GM12878 (cell line): ENCODE results near the gene KIF6. TPM values are rescaled to one million over a fixed set of nuclear protein-coding genes. Genes with fewer than 3 reads are reported as not detected.

Source experiments
- ATAC-seq: fragments of 200-7000 bp; cut with Tn5 transposase; 3 replicates; pipeline ENCODE4 v1.9.1; 2020; ENCODE audit warnings: mild to moderate bottlenecking, moderate library complexity
- BruUV-seq: library from RNA; stranded (reverse); fragments of 400-500 nt; replicated peaks from 2 replicates; lab custom pipeline; 2021; lab: Mats Ljungman, UMichigan
- CTCF ChIA-PET: fragments of 300-600 bp; sonication (Branson Sonifier 250); formaldehyde crosslinking; extraction: SDS; loops from one replicate; lab custom pipeline; 2021; ENCODE audit warnings: inconsistent platforms; lab: Yijun Ruan, JAX
- POLR2A ChIA-PET: fragments of 350-600 bp; formaldehyde crosslinking; extraction: SDS; loops from one replicate; lab custom pipeline; 2021; ENCODE audit warnings: inconsistent platforms; lab: Charles Lee
- RAD21 ChIA-PET: fragments of 300-600 bp; sonication (Branson Sonifier 250); formaldehyde crosslinking; loops from one replicate; lab custom pipeline; 2023; ENCODE audit warnings: antibody characterized with exemption; ENCODE audit not compliant: unreplicated experiment; lab: Charles Lee
- SMC1A ChIA-PET: fragments of 300-600 bp; sonication (Branson Sonifier 250); formaldehyde crosslinking; loops from one replicate; lab custom pipeline; 2023; ENCODE audit not compliant: unreplicated experiment, uncharacterized antibody; lab: Charles Lee
- DNase-seq: peaks from one replicate; pipeline ENCODE4 v3.0.0-alpha.2; 2011; ENCODE audit warnings: low read depth, low spot score
- FAIRE-seq: peaks from 3 replicates; lab custom pipeline; 2011; peaks lifted over from hg19 to GRCh38; lab: Jason Lieb, UNC
- H2AFZ ChIP-seq: 2 replicates; pipeline ENCODE4 v1.6.0; 2011; ENCODE audit warnings: low read depth, low read length, control low read depth; ENCODE audit not compliant: control insufficient read depth
- H3K27ac ChIP-seq: 2 replicates; pipeline ENCODE4 v1.5.1; 2011; ENCODE audit warnings: control low read depth; ENCODE audit not compliant: control insufficient read depth, insufficient read depth
- H3K27me3 ChIP-seq, 2 experiments: replicated peaks in 1 of 2; 2 replicates each; pipeline versions ENCODE4 v1.6.0 to v1.6.1; 2011; ENCODE audit warnings: low read length in 1 of 2; ENCODE audit not compliant: control insufficient read depth in 2 of 2, insufficient read depth in 2 of 2
- H3K36me3 ChIP-seq, 2 experiments: 2 replicates each; pipeline ENCODE4 v1.5.1; 2011; ENCODE audit warnings: low read length in 1 of 2; ENCODE audit not compliant: control insufficient read depth in 2 of 2, insufficient read depth in 2 of 2
- H3K4me1 ChIP-seq: 2 replicates; pipeline ENCODE4 v1.6.1; 2011; ENCODE audit warnings: mild to moderate bottlenecking, low read length, moderate library complexity, mixed read lengths; ENCODE audit not compliant: control insufficient read depth, insufficient read depth
- H3K4me2 ChIP-seq: 2 replicates; pipeline ENCODE4 v1.6.0; 2011; ENCODE audit warnings: control low read depth; ENCODE audit not compliant: control insufficient read depth, insufficient read depth
- H3K4me3 ChIP-seq: fragments of 200-600 bp; sonication (generic); 2 replicates; pipeline ENCODE4 v1.5.1; 2016
- H3K79me2 ChIP-seq: 2 replicates; pipeline ENCODE4 v1.6.0; 2011; ENCODE audit warnings: low read length; ENCODE audit not compliant: control insufficient read depth, insufficient read depth
- H3K9ac ChIP-seq: 2 replicates; pipeline ENCODE4 v1.8.0; 2011; ENCODE audit warnings: low read length, control low read depth, mixed read lengths; ENCODE audit not compliant: control insufficient read depth, insufficient read depth
- H3K9me3 ChIP-seq: replicated peaks from 3 replicates; pipeline ENCODE4 v1.5.1; 2011; ENCODE audit warnings: mild to moderate bottlenecking, low read length; ENCODE audit not compliant: control insufficient read depth, insufficient read depth
- H4K20me1 ChIP-seq: 2 replicates; pipeline ENCODE4 v1.6.0; 2011; ENCODE audit not compliant: control insufficient read depth, insufficient read depth
- BMI1 ChIP-seq: fragments of 450-650 bp; IDR thresholded peaks from 2 replicates; pipeline ENCODE4 v1.6.1; 2016; ENCODE audit warnings: mild to moderate bottlenecking, moderate library complexity, borderline replicate concordance
- CEBPB ChIP-seq, 2 experiments: fragments of 150-350 bp in 1 of 2; IDR thresholded peaks; 2 replicates each; pipeline ENCODE4 v1.6.1; 2012 to 2014; ENCODE audit warnings: low read depth in 2 of 2, low read length in 2 of 2, borderline replicate concordance in 1 of 2, inconsistent platforms in 1 of 2
- EP300 ChIP-seq, 2 experiments: fragments of 150-350 bp in 1 of 2; IDR thresholded peaks; 2 replicates each; pipeline ENCODE4 v1.6.1; 2011 to 2012; ENCODE audit warnings: low read depth in 2 of 2, low read length in 2 of 2, borderline replicate concordance in 1 of 2, improper control_type of control experiment in 1 of 2, inconsistent platforms in 1 of 2; ENCODE audit not compliant: control insufficient read depth in 1 of 2
- MLLT1 ChIP-seq: fragments of 450-650 bp; IDR thresholded peaks from 2 replicates; pipeline ENCODE4 v1.6.1; 2016; ENCODE audit warnings: mild to moderate bottlenecking
- MYC ChIP-seq: IDR thresholded peaks from 2 replicates; pipeline ENCODE4 v1.6.1; 2011; ENCODE audit warnings: mild to moderate bottlenecking, low read length, moderate library complexity, inconsistent platforms; ENCODE audit not compliant: insufficient read depth, insufficient replicate concordance, insufficient read length, severe bottlenecking
- NRF1 ChIP-seq: conservative IDR thresholded peaks from 2 replicates; pipeline ENCODE4 v1.6.1; 2011; ENCODE audit warnings: mild to moderate bottlenecking, low read depth, low read length, improper control_type of control experiment
- PAX8 ChIP-seq: fragments of 450-650 bp; IDR thresholded peaks from 2 replicates; pipeline ENCODE4 v1.6.1; 2017; ENCODE audit warnings: mild to moderate bottlenecking, moderate library complexity
- PRDM15 ChIP-seq: fragments of 450-650 bp; formaldehyde crosslinking; IDR thresholded peaks from 2 replicates; pipeline ENCODE4 v1.4.0; 2020; ENCODE audit warnings: mild to moderate bottlenecking, moderate library complexity
- SUPT20H ChIP-seq: IDR thresholded peaks from 2 replicates; pipeline ENCODE4 v1.6.1; 2011; ENCODE audit warnings: low read depth, mild to moderate bottlenecking, low read length, moderate library complexity, borderline replicate concordance; ENCODE audit not compliant: control insufficient read depth
- ZBTB11 ChIP-seq: fragments of 450-650 bp; formaldehyde crosslinking; IDR thresholded peaks from 2 replicates; pipeline ENCODE4 v1.5.0; 2022; ENCODE audit warnings: mild to moderate bottlenecking, missing genetic modification characterization
- WGBS: methylation state at CpG from one replicate; pipeline ENCODE4 v1.1.6; 2016; ENCODE audit warnings: low lambda C conversion rate; ENCODE audit not compliant: insufficient replicate concordance, insufficient coverage; ENCODE audit errors: missing lambda C conversion rate; 5-methylcytosine and 5-hydroxymethylcytosine counted together
- in situ Hi-C: fragments of 300-500 bp; cut with MboI; formaldehyde crosslinking; loops from 9 replicates; pipeline ENCODE4 v1.14.3; 2018; ENCODE audit warnings: mixed read lengths
- intact Hi-C: fragments of 100-400 bp; cut with micrococcal nuclease; formaldehyde crosslinking; loops from one replicate; pipeline ENCODE4 v1.14.2; 2022; ENCODE audit not compliant: unreplicated experiment
- polyA plus RNA-seq, 11 experiments: library from polyadenylated mRNA; depleted of rRNA in 4 of 11; unstranded in 6 of 11; stranded (reverse) in 5 of 11; fragments of >200 nt; fragmentation: Nextera tagmentation in 4 of 11; fragmentation: Illumina TruSeq in 1 of 11; extraction: Ambion mirVana in 4 of 11; extraction: Trizol in 1 of 11; gene quantifications; 1 replicate in 1 of 11; 2 replicates in 10 of 11; pipeline versions ENCODE4 v1.2.1 to v1.2.3, GENCODE V29; 2011 to 2016; ENCODE audit warnings: inconsistent platforms in 2 of 11, missing spikeins in 2 of 11, low read depth in 1 of 11
- total RNA-seq, 4 experiments: library from RNA; depleted of rRNA in 3 of 4; stranded (reverse); fragments of >200 nt in 3 of 4; fragmentation: Illumina TruSeq in 1 of 4; extraction: Trizol in 1 of 4; gene quantifications; 2 replicates each; pipeline versions ENCODE4 v1.2.1 to v1.2.3, GENCODE V29; 2013 to 2021

KIF6 gene
- total and polyA plus RNA-seq, 10 of the 15 experiments (the other 5 are each of a cell fraction or from before 2014, with no cell fraction given): 0.09 to 1.0 (median 0.28) TPM

GRCh38 chr6:39430871-39431523 lies 294.2 kb downstream of the KIF6 start (continued):
- TF ChIP-seq NRF1 (no peak), CEBPB (IDR thresholded peaks at IDR 0.05; ENCODE audit: borderline replicate concordance in 1 of 2, low read depth in 2 of 2, low read length in 2 of 2) (no peak), MYC (no peak)

GRCh38 chr6:39430446-39430845 lies 294.8 kb downstream of the KIF6 start:
- ATAC-seq: no peak
- BruUV-seq: no TSS peak
- Histone ChIP-seq H3K4me2 (no peak overlapping the region), H3K79me2 (no peaks in the 10 kb centered on the region), H3K9ac (no peak overlapping the region), H2AFZ (no peak overlapping the region), H3K4me3 (no peak overlapping the region), H4K20me1 (no peaks in the 10 kb centered on the region), H3K36me3 (no peaks in the 10 kb centered on the region), H3K27me3 (no peaks in the 10 kb centered on the region), H3K27ac (no peak overlapping the region), H3K9me3 (no peaks in the 10 kb centered on the region), H3K4me1 (no peaks in the 10 kb centered on the region; the same call in 1 of the 2 replicates)
- no peak for DNase-seq
- ChIA-PET POLR2A (no interaction called here), CTCF (interaction anchor here (0.6 to 2.1 kb wide), 2 partner anchors 53 to 544 kb away, joined by 3 to 5 read pairs; no protein-coding TSS in a partner anchor), RAD21 (no interaction called here), SMC1A (interaction anchor here (0.7 to 1.6 kb wide), 3 partner anchors 8 to 203 kb away, joined by 4 to 5 read pairs (median 4); no protein-coding TSS in a partner anchor)
- WGBS: 37% methylated on average over 1 of the region's 1 CpG
- intact Hi-C loops: no loop called here
- in situ Hi-C loops: no loop called here
- FAIRE-seq: no peak
- TF ChIP-seq PAX8 (no peak), PRDM15 (no peak), ZBTB11 (no peak), BMI1 (no peak), EP300 (IDR thresholded peaks at IDR 0.05; ENCODE audit: borderline replicate concordance in 1 of 2, control insufficient read depth in 1 of 2, low read depth in 2 of 2, low read length in 2 of 2) (no peak), MLLT1 (no peak), SUPT20H (no peak)
